ENCODE measurements around the gene DERL3.

The DERL3 gene

GRCh38 chr22:23833017-23833751 lies 5.6 kb downstream of the DERL3 start:
- Histone ChIP-seq H4K20me1 (ENCODE audit: insufficient read depth, low read length) (0 out of 2 replicates have a peak, but pooled peaks cover 22% of the 10 kb centered on the region), H3K9ac (ENCODE audit: low read length) (no peak overlapping the region)

GRCh38 chr22:23832226-23833016 lies 6.4 kb downstream of the DERL3 start:
- peaks cover 4% of the 10 kb centered on the region; the same call in 1 of the 2 replicates for H3K4me1 ChIP-seq (ENCODE audit: low read length)
- no peak overlapping the region for H2AFZ ChIP-seq (ENCODE audit: low read depth, low read length)
- H3K4me2 ChIP-seq (ENCODE audit: low read length): no peak overlapping the region
- H3K9me3 ChIP-seq (ENCODE audit: insufficient read depth, low read length): no peaks in the 10 kb centered on the region
- H3K79me2 ChIP-seq (ENCODE audit: low read length): peaks cover 16% of the 10 kb centered on the region; the same call in 1 of the 2 replicates
- H3K9ac ChIP-seq (ENCODE audit: low read length): no peak overlapping the region
- H3K4me3 ChIP-seq (ENCODE audit: low read length): no peak overlapping the region
- H4K20me1 ChIP-seq (ENCODE audit: insufficient read depth, low read length): 0 out of 2 replicates have a peak, but pooled peaks cover 22% of the 10 kb centered on the region
- H3K36me3 ChIP-seq (replicated peaks; ENCODE audit: low read depth, low read length): peaks cover 69% of the 10 kb centered on the region
- H3K27ac ChIP-seq (ENCODE audit: low read length): no peak overlapping the region
- TF ChIP-seq EZH2phosphoT487 (IDR thresholded peaks at IDR 0.05; ENCODE audit: low read depth) (no peak), CTCF (IDR thresholded peaks at IDR 0.05; ENCODE audit: low read depth, low read length) (no peak)
- H3K27me3 ChIP-seq (ENCODE audit: low read depth, low read length): no peaks in the 10 kb centered on the region

More at GRCh38 chr22:23833017-23833751, 5.6 kb downstream of the DERL3 start:
- TF ChIP-seq CTCF (IDR thresholded peaks at IDR 0.05; ENCODE audit: low read depth, low read length) (no peak), EZH2phosphoT487 (IDR thresholded peaks at IDR 0.05; ENCODE audit: low read depth) (no peak)
- H3K4me3 ChIP-seq (ENCODE audit: low read length): no peak overlapping the region
- H3K4me2 ChIP-seq (ENCODE audit: low read length): no peak overlapping the region
- H3K4me1 ChIP-seq (ENCODE audit: low read length): peaks cover 12% of the 10 kb centered on the region
- H3K9me3 ChIP-seq (ENCODE audit: insufficient read depth, low read length): no peaks in the 10 kb centered on the region
- no peak overlapping the region for H2AFZ ChIP-seq (ENCODE audit: low read depth, low read length)
- H3K27ac ChIP-seq (ENCODE audit: low read length): no peak overlapping the region
- peaks cover 16% of the 10 kb centered on the region; the same call in 1 of the 2 replicates for H3K79me2 ChIP-seq (ENCODE audit: low read length)
- no peaks in the 10 kb centered on the region for H3K27me3 ChIP-seq (ENCODE audit: low read depth, low read length)
- H3K36me3 ChIP-seq (replicated peaks; ENCODE audit: low read depth, low read length): peaks cover 69% of the 10 kb centered on the region

- Histone ChIP-seq H3K27ac (ENCODE audit: low read length) (no peak overlapping the region), H3K4me3 (ENCODE audit: low read length) (no peak overlapping the region), H3K79me2 (ENCODE audit: low read length) (peaks cover 16% of the 10 kb centered on the region; the same call in 1 of the 2 replicates), H3K9me3 (ENCODE audit: insufficient read depth, low read length) (no peaks in the 10 kb centered on the region), H3K4me1 (ENCODE audit: low read length) (no peaks in the 10 kb centered on the region), H3K9ac (ENCODE audit: low read length) (no peak overlapping the region), H4K20me1 (ENCODE audit: insufficient read depth, low read length) (0 out of 2 replicates have a peak, but pooled peaks cover 19% of the 10 kb centered on the region), H3K4me2 (ENCODE audit: low read length) (no peak overlapping the region), H3K27me3 (ENCODE audit: low read depth, low read length) (no peaks in the 10 kb centered on the region), H3K36me3 (replicated peaks; ENCODE audit: low read depth, low read length) (peaks cover 71% of the 10 kb centered on the region), H2AFZ (ENCODE audit: low read depth, low read length) (no peak overlapping the region)
- no peak for TF ChIP-seq CTCF (IDR thresholded peaks at IDR 0.05; ENCODE audit: low read depth, low read length)
- no peak for TF ChIP-seq EZH2phosphoT487 (IDR thresholded peaks at IDR 0.05; ENCODE audit: low read depth)
Measured at GRCh38 chr22:23831781-23832180, 7.0 kb downstream of the DERL3 start.

- Histone ChIP-seq H3K27ac (ENCODE audit: low read length) (no peak overlapping the region), H2AFZ (ENCODE audit: low read depth, low read length) (no peak overlapping the region), H3K9me3 (ENCODE audit: insufficient read depth, low read length) (no peaks in the 10 kb centered on the region), H3K79me2 (ENCODE audit: low read length) (peaks cover 16% of the 10 kb centered on the region; the same call in 1 of the 2 replicates), H3K36me3 (replicated peaks; ENCODE audit: low read depth, low read length) (peaks cover 73% of the 10 kb centered on the region), H3K4me2 (ENCODE audit: low read length) (no peak overlapping the region), H3K4me1 (ENCODE audit: low read length) (no peaks in the 10 kb centered on the region), H3K27me3 (ENCODE audit: low read depth, low read length) (no peaks in the 10 kb centered on the region), H4K20me1 (ENCODE audit: insufficient read depth, low read length) (0 out of 2 replicates have a peak, but pooled peaks cover 19% of the 10 kb centered on the region), H3K4me3 (ENCODE audit: low read length) (no peak overlapping the region), H3K9ac (ENCODE audit: low read length) (no peak overlapping the region)
- TF ChIP-seq CTCF (IDR thresholded peaks at IDR 0.05; ENCODE audit: low read depth, low read length): no peak
- TF ChIP-seq EZH2phosphoT487 (IDR thresholded peaks at IDR 0.05; ENCODE audit: low read depth): no peak
Measured at GRCh38 chr22:23831261-23831660, 7.5 kb downstream of the DERL3 start.
